ENCODE data around the gene TAF11L8.
"Not testable (repeated sequence)": the region's sequence is repeated elsewhere in the genome, so short reads cannot be mapped to it uniquely, and the experiment has no call there.

DNA sequence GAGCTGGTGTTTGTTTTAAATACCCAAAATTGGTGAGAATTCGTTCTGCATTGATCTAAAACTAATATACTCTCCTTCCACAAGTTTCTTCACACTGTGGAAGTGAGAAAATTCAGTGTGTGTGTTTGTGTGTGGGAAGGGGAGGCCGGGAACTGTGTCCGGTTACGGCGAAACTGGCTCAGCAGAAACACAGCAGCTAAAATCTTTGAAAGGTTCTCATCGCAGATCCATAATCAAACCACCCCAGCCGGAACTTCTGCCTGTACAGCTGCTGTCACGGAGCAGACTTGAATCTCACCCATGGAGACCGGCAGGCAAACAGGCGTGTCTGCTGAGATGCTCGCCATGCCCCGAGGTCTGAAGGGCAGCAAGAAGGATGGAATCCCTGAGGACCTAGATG lies 41.0 kb upstream of the TAF11L8 start, which contains the start of gene TAF11L13:
- TF ChIP-seq, protein P1, sequence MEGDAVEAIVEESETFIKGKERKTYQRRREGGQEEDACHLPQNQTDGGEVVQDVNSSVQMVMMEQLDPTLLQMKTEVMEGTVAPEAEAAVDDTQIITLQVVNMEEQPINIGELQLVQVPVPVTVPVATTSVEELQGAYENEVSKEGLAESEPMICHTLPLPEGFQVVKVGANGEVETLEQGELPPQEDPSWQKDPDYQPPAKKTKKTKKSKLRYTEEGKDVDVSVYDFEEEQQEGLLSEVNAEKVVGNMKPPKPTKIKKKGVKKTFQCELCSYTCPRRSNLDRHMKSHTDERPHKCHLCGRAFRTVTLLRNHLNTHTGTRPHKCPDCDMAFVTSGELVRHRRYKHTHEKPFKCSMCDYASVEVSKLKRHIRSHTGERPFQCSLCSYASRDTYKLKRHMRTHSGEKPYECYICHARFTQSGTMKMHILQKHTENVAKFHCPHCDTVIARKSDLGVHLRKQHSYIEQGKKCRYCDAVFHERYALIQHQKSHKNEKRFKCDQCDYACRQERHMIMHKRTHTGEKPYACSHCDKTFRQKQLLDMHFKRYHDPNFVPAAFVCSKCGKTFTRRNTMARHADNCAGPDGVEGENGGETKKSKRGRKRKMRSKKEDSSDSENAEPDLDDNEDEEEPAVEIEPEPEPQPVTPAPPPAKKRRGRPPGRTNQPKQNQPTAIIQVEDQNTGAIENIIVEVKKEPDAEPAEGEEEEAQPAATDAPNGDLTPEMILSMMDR (IDR thresholded peaks at IDR 0.05), result not testable (repeated sequence)
- not testable (repeated sequence) for TF ChIP-seq POLR2A (IDR thresholded peaks at IDR 0.05)

All from heart left ventricle (tissue), 13 donors.